Adrenal gland (tissue), 5 donors: ENCODE data around the gene PCYT1B.
"Not testable (repeated sequence)": the region's sequence is repeated elsewhere in the genome, so short reads cannot be mapped to it uniquely, and the experiment has no call there.

Experiments
- CTCF ChIP-seq, 6 experiments: fragments of 450-650 bp in 4 of 6; fragments of 200-600 bp in 2 of 6; sonication (generic) in 1 of 6; IDR thresholded peaks; 1 replicate in 5 of 6; 2 replicates in 1 of 6; pipeline versions ENCODE4 v1.5.1 to v1.8.0; 2016 to 2021; ENCODE audit warnings: antibody characterized with exemption in 6 of 6, mild to moderate bottlenecking in 2 of 6, moderate library complexity in 1 of 6
- POLR2A ChIP-seq, 2 donors: fragments of 450-650 bp; IDR thresholded peaks; one replicate each; pipeline ENCODE4 v1.6.1; 2017; ENCODE audit warnings: antibody characterized with exemption in 2 of 2, mild to moderate bottlenecking in 2 of 2, moderate library complexity in 1 of 2
- donor health status: DM: no; HTN: no; CAD: no.

- not testable (repeated sequence) for TF ChIP-seq POLR2A, CTCF (IDR thresholded peaks at IDR 0.05)
Observed at GRCh38 chrX:24605941-24606340, 41.2 kb downstream of the PCYT1B start.
